ENCODE data around the gene ZGLP1.

DNA sequence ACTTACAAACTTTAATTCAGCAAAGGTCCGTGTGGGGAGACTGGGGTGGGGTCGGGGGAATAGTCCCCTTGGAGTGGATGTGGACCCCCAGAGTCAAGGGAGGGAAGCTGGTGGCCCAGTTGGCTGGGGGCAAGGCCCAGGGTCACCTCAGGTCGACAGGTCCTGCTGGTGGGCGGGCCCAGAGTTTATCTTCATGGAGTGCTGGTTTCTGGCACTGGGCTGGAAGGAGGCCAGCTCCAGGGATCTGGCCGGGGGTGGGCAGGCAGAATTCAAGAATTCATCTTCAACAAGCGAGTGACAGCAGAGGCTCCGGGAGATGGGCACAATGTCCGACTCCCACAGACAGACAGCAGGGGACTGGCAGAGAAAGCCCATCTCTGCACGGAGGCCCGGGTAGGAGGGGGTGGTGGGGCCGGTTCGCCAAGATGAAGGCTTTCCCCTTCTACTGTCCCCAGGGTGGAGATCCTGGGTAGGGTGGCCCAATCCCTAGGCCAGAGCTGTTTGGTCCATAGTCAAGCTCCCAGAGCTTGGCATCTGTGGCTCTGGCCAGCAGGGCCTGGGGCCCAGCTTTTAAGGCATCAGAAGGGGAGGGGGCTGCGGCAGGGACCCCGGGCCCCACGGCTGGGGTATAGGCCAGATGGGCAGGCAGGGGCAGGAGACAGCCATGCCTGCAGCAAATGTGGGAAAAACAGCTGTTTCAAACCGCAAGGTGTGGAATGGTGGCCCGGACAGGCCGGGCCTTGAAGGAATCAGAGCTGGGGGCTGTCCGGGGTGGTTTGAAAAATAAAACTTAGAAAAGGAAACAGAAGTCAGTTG, 6.8 kb upstream of the ZGLP1 start:
- TF ChIP-seq CTCF (conservative IDR thresholded peaks at IDR 0.05) (no peak), ZFX (IDR thresholded peaks at IDR 0.05) (no peak)

Measured in C4-2B (cell line).